Measurements from ENCODE around the gene OMA1. TPM values are rescaled to one million over a fixed set of nuclear protein-coding genes. Genes with fewer than 3 reads are reported as not detected.

Gene OMA1
- total RNA-seq, 1 donor from 2014 or later, result 5.9 TPM

DNA sequence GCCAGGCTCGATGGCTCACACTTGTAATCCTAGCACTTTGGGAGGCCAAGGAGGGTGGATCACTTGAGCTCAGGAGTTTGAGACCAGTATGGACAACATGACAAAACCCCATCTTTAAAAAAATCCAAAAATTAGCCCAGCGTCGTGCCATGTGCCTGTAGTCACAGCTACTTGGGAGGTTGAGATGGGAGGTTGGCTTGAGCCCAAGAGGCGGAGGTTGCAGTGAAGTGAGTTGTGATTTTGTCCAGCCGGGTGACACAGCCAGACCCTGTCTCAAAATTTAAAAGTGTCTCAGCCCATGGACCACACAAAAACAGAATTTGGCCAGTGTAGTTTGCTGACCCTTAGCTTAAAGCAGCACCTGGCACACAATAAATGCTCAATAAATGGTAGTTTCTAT is 41.9 kb upstream of the OMA1 start:
- no peak for TF ChIP-seq CTCF (IDR thresholded peaks at IDR 0.05; ENCODE audit: partially characterized antibody, unreplicated experiment)
- H3K27me3 Mint-ChIP-seq (ENCODE audit: unreplicated experiment), result no peaks in the 10 kb centered on the region
- no peaks in the 10 kb centered on the region for H3K9me3 Mint-ChIP-seq (ENCODE audit: unreplicated experiment)
- H3K4me3 Mint-ChIP-seq (ENCODE audit: unreplicated experiment), result no peak overlapping the region
- no peak overlapping the region for H3K27ac Mint-ChIP-seq (ENCODE audit: unreplicated experiment)
- DNase-seq, result no peak
- H3K4me1 Mint-ChIP-seq (ENCODE audit: low read depth, unreplicated experiment), result peaks cover 9% of the 10 kb centered on the region
- no peaks in the 10 kb centered on the region for H3K36me3 Mint-ChIP-seq (ENCODE audit: unreplicated experiment)

DNA sequence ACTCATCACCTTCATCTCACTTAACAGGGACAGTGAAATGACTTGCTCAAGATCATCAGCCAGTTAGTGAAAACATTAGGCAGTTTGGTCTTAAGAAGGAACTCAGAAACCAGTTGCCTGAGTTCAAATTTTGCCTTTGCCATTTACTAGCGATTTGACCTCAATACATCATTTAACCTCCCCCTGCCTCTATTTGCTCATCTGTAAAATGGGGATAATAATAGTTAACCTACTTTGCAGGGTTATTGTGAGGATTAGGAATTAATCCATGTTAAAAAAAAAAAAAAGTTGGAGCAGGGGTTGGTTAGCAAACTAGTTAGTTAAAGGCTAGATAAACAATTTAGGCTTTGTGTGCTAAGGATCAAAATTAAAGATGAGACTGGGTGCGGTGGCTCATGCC is 41.1 kb upstream of the OMA1 start:
- H3K27ac Mint-ChIP-seq (ENCODE audit: unreplicated experiment), result no peak overlapping the region
- no peak for TF ChIP-seq CTCF (IDR thresholded peaks at IDR 0.05; ENCODE audit: partially characterized antibody, unreplicated experiment)
- no peak overlapping the region for H3K4me3 Mint-ChIP-seq (ENCODE audit: unreplicated experiment)
- H3K27me3 Mint-ChIP-seq (ENCODE audit: unreplicated experiment), result no peaks in the 10 kb centered on the region
- H3K4me1 Mint-ChIP-seq (ENCODE audit: low read depth, unreplicated experiment), result peaks cover 9% of the 10 kb centered on the region
- DNase-seq, result no peak
- H3K9me3 Mint-ChIP-seq (ENCODE audit: unreplicated experiment), result no peaks in the 10 kb centered on the region
- H3K36me3 Mint-ChIP-seq (ENCODE audit: unreplicated experiment), result no peaks in the 10 kb centered on the region

- Mint-ChIP-seq H3K27ac (ENCODE audit: unreplicated experiment) (no peak overlapping the region), H3K4me3 (ENCODE audit: unreplicated experiment) (no peak overlapping the region), H3K9me3 (ENCODE audit: unreplicated experiment) (no peaks in the 10 kb centered on the region), H3K36me3 (ENCODE audit: unreplicated experiment) (no peaks in the 10 kb centered on the region), H3K4me1 (ENCODE audit: low read depth, unreplicated experiment) (no peaks in the 10 kb centered on the region), H3K27me3 (ENCODE audit: unreplicated experiment) (no peaks in the 10 kb centered on the region)
- no peak for DNase-seq
- TF ChIP-seq CTCF (IDR thresholded peaks at IDR 0.05; ENCODE audit: partially characterized antibody, unreplicated experiment), result no peak
Measured at GRCh38 chr1:58586271-58586670, 39.7 kb upstream of the OMA1 start.

DNA sequence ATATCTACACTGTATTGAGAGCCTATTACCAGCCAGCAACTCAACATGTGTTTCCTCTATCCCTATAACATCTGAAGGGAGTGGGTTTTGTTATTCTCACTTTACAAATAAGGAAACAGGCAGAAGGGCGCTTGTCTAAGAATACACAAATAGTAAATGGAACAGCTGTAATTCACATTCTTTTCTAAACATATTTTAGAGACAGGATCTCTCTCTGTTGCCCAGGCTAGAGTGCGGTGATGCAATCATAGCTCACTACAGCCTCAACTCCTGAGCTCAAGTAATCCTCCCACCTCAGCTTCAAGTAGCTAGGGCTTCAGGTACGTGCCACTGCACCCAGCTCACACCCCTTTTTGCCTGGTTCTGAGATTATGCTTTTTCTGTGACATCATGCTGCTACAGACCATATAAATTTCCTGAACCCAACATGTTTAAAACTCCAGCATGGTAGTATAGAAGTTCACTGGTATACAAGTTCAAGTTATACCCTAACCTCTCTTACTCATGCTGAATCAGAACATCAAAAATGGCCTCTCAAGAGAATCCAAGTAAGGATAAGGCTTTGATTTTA is 39.1 kb upstream of the OMA1 start:
- no peaks in the 10 kb centered on the region for H3K27me3 Mint-ChIP-seq (ENCODE audit: unreplicated experiment)
- no peak for DNase-seq
- H3K4me3 Mint-ChIP-seq (ENCODE audit: unreplicated experiment), result no peak overlapping the region
- H3K36me3 Mint-ChIP-seq (ENCODE audit: unreplicated experiment), result no peaks in the 10 kb centered on the region
- H3K27ac Mint-ChIP-seq (ENCODE audit: unreplicated experiment), result no peak overlapping the region
- no peaks in the 10 kb centered on the region for H3K4me1 Mint-ChIP-seq (ENCODE audit: low read depth, unreplicated experiment)
- no peak for TF ChIP-seq CTCF (IDR thresholded peaks at IDR 0.05; ENCODE audit: partially characterized antibody, unreplicated experiment)
- no peaks in the 10 kb centered on the region for H3K9me3 Mint-ChIP-seq (ENCODE audit: unreplicated experiment)

DNA sequence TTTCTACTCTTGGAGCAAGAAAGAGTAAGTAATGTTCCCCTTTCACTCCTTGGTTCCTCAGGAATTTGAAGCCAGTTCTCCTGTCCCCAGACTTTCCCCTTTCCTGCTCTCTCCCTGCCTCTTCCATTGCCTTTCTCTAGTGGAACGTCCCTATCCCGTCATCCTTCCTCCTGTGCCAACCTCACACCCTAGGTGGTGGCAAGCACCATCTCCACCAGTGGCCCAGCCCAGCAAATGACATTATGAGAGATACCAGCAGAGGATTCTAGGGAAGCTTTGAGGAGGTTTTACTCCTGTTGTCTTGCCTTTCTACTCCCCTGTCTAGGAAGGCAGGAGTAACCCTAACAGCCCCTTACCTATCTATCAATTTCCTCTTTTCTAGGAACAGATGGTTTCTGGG is 38.6 kb upstream of the OMA1 start:
- H3K27me3 Mint-ChIP-seq (ENCODE audit: unreplicated experiment), result no peaks in the 10 kb centered on the region

More for the DNA sequence above, 38.6 kb upstream of the OMA1 start:
- H3K27ac Mint-ChIP-seq (ENCODE audit: unreplicated experiment), result no peak overlapping the region
- no peaks in the 10 kb centered on the region for H3K4me1 Mint-ChIP-seq (ENCODE audit: low read depth, unreplicated experiment)
- no peak for DNase-seq
- no peak overlapping the region for H3K4me3 Mint-ChIP-seq (ENCODE audit: unreplicated experiment)
- H3K36me3 Mint-ChIP-seq (ENCODE audit: unreplicated experiment), result no peaks in the 10 kb centered on the region
- H3K9me3 Mint-ChIP-seq (ENCODE audit: unreplicated experiment), result no peaks in the 10 kb centered on the region
- TF ChIP-seq CTCF (IDR thresholded peaks at IDR 0.05; ENCODE audit: partially characterized antibody, unreplicated experiment), result no peak
